GM21423 (cell line): ENCODE measurements around the gene PHF3.

Experiments used
- ATAC-seq: cut with Tn5 transposase; IDR thresholded peaks from one replicate; pipeline ENCODE4 v1.9.1; 2021; ENCODE audit warnings: mild to moderate bottlenecking, moderate library complexity; ENCODE audit not compliant: unreplicated experiment

The PHF3 gene, protein sequence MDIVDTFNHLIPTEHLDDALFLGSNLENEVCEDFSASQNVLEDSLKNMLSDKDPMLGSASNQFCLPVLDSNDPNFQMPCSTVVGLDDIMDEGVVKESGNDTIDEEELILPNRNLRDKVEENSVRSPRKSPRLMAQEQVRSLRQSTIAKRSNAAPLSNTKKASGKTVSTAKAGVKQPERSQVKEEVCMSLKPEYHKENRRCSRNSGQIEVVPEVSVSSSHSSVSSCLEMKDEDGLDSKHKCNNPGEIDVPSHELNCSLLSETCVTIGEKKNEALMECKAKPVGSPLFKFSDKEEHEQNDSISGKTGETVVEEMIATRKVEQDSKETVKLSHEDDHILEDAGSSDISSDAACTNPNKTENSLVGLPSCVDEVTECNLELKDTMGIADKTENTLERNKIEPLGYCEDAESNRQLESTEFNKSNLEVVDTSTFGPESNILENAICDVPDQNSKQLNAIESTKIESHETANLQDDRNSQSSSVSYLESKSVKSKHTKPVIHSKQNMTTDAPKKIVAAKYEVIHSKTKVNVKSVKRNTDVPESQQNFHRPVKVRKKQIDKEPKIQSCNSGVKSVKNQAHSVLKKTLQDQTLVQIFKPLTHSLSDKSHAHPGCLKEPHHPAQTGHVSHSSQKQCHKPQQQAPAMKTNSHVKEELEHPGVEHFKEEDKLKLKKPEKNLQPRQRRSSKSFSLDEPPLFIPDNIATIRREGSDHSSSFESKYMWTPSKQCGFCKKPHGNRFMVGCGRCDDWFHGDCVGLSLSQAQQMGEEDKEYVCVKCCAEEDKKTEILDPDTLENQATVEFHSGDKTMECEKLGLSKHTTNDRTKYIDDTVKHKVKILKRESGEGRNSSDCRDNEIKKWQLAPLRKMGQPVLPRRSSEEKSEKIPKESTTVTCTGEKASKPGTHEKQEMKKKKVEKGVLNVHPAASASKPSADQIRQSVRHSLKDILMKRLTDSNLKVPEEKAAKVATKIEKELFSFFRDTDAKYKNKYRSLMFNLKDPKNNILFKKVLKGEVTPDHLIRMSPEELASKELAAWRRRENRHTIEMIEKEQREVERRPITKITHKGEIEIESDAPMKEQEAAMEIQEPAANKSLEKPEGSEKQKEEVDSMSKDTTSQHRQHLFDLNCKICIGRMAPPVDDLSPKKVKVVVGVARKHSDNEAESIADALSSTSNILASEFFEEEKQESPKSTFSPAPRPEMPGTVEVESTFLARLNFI (N-terminal part only)

DNA sequence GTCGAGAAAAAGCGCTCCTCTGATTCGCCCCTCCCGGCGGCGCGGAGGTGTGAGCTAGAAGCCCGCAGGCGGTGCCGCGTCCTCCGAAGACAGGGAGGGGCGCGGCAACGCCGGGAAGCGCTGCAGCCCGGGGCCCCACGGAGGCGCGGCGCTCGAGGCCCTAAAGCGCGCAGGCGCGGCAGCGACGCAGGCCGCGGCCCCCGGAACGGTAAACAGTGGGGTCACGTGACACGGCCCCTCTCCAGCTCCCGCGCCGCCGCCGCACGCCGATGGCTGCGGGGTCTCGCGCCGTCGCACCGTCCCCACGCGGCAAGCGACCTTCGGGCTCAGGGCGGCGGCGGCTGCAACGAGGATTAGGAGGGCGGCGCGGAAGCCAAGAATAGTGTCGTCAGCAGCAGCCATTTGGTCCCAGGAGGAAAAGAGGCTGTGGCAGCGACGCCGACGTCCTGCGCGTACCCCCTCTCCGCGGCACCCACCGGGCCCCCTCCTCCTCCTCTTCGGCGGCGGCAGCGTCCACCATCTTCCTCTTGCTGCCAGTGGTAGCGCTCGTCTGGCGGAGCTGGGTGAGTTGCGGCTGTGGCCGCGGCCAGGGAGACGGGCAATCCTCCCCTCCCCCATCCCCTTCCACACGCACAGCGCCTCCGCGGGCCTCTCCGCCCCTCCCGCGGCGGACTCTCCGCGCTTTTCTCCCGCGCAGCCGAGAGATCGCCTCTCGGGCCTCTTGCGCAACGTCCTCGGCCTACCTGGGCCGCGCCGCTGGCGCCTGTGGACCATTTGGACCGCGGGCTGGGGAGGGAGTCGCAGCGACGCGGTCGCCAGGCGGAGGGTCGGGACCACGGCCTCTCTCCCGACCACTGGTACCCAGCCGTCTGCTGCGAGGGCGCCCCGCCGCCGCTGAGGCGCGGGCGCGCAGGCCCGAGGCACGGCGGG, at the start of gene PHF3:
Gene PHF3, plus strand, starts transcription at position 215 of the 930 bp plus-strand sequence. CDS start 10,750 bp downstream, outside the sequence.
- peak; percentile 86 for ATAC-seq

DNA sequence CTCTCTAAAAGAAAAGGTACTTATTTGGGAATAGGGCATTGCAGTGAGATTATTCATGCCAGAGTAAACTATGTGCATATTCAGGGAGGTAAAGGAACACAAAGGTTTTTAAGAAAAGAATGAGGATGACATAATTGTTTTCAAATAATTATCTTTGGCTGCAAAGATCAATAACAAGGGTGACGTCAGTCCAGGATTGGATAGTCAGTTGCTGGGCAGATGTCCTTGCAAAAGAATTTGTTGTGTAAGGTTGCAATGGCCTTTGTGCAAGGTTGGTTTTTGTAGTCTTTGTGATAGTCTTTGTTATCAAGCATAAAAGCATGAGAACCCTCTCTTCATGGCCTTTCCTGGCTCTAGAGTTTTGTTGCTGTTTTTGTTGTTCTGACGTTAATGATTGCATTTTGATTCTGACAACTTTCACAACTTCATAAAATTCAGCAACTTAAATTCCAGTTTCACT, 45.6 kb upstream of the PHF3 start:
- no peak for ATAC-seq

DNA sequence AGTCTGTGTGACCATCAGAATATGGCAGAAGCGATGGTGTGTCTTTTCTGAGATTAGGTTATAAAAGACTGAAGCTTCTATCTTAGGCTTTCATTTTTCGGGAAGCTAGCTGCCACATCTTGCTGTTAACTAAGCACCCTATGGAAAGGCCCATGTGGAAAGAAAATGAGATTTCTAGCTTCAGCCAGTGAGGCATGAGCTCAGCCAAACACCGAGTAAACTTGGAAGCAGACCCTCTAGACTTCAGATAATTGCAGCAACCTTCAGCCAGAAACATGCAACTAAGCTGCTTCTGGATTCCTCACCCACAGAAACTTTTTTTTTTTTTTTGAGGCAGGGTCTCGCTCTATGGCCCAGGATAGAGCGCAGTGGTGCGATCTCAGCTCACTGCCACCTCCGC, 42.7 kb upstream of the PHF3 start:
- ATAC-seq, result no peak

DNA sequence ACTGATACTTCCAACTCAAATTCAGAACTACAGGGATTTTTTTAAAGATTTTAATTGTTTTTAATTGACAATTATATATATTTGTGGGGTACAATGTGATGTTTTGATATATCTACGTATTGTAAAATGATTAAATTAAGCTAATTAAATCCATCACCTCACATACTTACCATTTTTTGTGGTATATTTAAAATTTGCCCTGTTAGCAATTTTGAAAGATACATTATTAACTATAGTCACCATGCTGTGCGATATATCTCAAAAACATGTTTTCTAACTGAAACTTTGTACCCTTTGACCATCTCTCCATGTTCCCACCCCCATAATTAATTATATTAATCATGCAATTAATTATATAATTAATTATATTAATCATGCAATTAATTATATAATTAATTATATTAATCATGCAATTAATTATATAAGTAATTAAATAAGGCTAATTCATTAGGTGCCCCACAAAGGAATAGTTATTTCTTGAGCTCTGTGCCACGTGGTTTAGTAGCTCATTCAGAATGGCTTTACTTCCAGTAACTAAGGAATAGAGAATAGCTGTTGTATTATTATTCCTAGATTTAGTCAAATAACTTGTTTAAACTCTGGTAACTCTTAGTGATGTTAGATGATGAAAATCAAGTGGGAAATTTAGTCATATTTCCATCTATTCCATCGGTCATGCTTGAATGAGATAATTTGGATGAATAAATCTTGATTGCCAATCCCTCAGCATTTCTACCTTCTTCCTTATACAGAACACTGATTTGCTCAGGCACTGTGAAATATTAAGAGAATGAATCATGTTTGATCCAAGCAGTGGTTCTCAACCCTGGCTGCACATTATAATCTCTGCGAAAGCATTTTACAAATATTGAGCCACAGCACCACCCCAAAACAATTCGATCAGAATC, 38.2 kb upstream of the PHF3 start:
- no peak for ATAC-seq

DNA sequence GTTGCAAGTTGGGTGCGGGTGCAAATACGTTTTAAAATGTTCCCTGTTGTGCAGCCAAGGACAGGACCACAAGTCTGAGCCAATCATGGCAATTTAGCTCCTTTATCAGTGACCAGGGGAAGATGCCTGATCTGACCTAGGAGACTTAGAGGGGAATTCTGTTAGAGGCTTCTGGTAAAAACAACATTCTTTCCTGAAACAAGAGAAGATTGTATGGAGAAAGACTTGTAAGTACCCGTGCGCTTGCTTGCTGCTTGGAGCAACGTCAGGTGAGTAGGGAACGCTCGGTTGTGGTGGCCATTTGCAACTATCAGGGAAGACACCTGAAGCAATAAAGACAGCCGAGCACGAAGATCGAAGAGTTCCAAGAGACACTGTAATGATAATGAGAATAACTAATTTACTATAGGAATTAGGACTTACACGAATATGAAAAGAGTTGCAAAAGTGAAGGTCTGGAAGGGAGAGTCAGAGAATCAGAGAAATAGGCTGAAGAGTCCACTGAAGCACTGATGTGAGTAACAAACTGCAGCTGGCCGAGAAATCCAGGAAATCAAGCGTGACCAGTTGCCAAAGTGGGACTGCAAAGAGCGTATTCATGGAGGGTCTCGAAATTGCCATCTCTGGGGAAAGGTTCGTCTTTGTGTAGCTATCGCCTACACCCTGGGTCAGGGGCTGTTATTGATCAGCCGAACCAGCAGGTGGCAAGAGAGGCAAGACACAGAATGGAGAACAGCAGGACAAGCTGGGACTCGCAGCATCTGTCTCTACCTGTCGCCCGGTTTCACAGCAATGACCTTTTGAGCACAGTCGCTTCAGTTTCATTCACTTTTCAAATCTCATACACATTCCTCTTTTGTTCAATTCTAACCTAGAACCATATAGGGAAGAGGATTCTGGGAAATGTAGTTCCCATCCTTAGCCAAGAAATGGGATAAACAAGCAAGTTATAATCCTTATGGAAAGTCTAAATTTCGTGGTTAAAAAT, 37.3 kb upstream of the PHF3 start:
- peak; percentile 100 for ATAC-seq

DNA sequence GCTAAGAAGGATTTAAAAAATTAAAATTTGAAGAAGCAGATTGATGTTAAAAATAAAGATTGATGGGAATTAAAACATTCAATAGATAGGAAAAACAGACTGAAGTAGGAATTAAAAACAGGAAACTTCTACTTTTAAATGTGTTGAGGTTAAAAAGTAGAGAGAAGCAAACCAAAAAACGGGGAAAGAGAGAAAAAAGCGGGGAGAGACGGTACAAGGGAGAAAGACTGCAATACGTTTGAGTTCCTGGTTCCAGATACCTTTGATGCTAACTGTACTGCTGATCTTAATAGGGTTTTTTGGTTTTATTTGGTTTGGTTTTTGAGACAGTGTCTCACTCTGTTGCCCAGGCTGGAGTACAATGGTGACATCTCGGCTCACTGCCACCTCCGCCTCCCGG, 36.4 kb upstream of the PHF3 start:
- no peak for ATAC-seq

DNA sequence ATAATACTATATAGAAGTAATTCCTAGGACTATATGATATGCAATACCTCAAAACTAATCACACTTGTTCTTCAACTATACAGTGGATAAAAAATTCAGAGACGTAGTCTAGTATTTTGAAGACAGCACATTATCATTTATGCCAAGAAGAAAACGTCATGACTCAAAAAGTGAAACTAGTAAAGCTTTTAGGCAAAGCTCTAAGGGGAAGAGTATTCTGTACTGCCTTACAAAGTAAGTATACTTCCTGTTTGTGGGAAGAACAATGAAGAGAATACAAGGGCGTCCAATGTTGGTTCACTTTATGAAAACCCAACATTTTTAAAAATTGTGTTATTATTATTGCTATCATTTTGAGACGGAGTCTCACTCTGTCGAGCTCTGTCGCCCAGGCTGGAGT, 35.5 kb upstream of the PHF3 start:
- ATAC-seq, result no peak

DNA sequence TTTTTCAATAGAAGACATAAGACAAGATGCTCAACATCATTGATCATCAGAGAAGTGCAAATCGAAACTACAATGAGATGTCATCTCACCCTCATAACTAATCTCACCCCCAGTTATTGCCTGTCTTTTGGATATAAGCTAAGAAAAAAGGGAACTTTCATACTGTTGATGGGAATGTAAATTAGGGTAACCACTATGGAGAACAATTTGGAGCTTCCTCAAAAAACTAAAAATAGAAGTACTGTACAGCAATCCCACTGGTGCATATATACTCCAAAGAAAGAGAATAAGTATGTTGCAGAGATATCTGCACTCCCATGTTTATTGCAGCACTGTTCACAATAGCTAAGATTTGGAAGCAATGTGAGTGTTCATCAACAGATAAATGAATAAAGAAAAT, 26.4 kb upstream of the PHF3 start:
- ATAC-seq, result no peak

DNA sequence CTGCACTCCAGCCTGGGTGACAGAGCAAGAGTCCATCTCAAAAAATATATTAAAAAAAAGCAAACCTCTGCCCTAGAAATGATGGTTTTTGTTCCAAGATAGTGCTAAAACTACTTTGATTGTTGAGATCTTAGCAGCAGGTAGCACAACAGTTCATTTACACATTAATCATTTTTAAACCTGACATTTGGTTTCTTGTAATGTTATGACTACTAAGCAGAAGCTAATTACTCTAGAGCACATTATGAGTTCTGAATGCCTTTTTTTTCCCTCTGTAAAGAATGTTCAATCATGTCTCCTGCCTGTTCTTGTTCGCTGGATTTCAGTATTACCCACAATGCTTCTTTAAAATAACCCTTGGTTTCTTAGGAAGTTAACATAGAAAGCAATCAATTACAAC, 24.7 kb upstream of the PHF3 start:
- no peak for ATAC-seq

DNA sequence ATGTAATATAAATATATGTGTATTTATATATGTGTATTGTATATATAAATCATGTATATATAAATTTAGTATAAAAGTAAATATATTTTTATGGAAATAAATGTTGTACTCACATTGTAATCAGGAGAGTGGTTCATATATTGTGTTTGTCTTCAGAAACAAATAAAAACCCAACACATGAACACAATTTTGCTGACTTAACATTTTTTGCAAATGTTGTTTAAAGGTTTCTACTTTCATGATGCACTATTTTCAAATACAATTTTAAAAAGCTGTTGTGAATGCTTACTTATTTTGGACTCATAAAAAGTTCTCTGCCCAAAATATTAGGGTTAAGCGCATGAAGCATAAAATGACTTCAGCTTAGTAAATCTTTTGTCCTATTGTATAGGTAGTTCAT, 24.0 kb upstream of the PHF3 start:
- no peak for ATAC-seq

DNA sequence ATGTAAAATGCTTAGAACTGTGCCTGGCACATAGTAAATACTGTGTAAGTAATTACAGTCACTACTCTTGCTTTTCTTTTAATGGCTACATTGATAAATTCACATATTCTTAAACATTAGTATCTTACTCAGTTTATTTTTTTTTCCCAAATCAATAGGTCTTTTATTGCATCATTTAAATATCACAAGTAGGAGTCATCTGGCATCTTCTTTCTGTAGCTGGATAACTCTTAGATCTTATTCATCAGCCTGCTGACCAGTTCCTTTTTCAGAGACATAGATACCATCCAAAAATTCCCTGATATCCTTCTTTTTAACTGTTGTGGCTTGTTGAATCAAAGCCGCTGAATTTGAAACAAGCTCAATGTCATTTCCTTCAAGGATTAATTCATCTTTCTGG, 20.0 kb upstream of the PHF3 start:
- no peak for ATAC-seq

DNA sequence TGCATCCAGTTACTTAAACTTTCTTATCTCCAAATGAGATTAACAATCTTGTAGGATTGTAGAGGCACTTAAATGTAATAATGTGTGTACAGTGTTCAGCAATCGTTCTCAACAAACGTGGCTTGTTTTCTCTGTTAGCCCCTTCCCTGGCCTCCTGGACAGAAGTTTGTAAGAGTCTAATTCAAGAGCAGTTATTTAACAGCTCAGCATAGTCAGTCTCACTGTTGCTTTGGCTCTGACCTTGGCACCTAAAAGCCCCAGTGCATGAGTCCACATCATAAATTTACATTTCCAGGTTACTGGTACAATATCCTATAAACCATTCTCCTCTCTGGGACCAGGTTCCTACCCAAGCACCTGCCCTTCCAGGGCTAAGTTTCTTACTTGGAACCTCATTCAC, 11.5 kb upstream of the PHF3 start:
- ATAC-seq, result no peak

DNA sequence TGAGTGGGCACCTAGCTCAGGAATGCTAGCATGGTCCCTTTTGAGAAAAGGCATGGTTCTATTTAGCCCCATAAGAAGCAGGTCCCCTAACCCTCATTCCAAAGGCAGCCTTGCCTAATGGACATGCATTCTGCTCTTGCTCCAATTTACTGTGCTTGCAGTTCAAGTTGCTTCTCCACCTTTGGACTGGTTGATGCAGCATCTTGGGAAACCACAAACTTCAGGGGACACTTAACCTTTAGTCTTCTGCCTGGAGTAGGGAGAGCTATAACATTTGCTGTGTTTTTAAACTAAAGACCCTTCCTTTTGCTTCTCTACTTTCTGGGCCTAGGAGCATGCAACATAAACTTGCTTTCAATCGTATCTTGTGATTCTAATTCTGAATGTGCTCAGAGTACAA, 5.1 kb upstream of the PHF3 start:
- ATAC-seq, result no peak

DNA sequence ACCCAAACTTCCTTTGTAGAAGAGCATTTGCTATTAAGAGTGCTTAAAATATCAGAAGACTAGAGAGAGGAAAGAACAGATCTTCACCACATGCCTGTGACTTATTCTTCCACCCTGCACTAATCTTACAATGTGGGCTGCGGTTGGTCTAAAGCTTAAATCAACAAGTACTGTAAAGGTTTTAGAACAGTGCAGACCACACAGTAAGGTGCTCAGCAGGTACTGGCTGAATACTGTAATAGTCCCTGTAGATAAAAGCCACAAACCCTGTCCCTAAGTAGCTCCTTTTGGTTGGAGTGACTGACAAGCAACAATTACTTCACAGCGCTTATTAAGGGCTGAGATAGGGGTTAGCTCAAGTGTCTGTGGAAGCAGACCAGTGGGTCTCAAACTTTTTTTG, 972 bp upstream of the PHF3 start:
- ATAC-seq, result no peak

DNA sequence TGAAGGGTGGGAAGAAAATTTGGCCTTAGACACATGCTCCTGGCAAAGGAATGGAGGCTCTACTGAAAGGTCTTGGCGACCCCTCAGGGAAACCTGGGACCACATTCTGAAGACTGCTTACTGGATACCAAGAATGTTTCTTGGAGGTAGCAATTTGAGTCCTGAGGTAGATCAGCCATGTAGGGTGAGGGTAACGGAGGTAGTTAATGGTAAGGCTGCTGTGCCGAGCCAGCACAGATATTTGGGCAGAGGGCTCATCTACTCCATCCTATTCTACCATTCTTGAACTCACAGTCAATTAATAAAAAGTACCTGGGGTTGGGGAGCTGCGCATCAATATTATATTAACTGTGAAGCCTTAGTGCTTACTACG, 401 bp upstream of the PHF3 start:
- ATAC-seq, result peak; percentile 24

DNA sequence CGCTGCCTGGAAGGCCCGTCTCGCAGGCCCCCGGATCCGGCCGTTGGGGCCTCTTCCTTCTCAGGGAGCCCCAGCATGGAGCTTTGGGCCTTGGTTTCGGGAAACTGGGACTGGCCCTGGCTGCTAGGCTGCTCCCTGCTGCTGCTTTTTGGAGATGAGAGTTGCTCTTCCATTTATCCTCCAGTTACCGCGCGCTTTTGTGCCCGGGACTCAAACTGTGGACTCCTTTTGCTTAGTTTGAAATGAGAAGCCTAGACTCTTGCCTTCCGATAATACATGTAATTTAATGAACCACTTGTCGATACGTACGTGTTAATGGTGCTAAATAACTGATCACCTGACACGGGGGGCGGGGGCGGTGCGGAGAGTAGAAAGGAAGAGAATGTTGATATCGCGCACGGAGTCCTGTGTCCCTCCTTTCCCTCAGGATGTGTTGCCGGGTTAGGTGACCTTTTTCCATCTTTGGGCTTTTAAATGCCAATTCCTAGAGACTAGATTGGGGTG, 968 bp downstream of the PHF3 start:
- ATAC-seq, result peak; percentile 5

DNA sequence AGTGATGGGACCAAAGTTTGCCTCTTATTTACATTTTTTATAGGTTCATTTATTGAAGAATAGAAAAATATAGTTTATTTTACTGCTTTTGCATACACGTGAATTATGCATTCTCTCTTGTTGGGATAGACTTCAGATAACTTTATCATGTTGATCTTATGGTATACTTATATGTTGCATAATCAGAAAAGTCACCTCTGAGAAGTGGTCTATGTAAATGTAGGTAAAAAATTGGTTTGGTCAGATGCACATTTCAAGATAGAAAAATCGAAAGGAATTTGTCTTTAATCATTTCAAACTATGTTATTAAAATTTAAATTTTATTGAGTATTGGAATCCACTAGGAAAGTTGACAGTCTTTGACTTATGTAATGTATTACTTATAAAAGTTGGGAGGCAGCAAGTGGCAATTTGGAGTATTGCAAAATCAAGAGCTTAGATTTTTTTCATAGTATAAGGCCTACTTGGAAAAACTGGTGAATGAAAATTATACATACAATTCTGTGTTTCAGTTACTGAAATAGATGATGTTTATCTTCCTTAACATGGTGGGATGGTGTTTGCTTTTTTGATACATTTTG, 2.4 kb downstream of the PHF3 start:
- ATAC-seq, result no peak
